B cell (primary cell): ENCODE results near the gene SART3. TPM values are rescaled to one million over a fixed set of nuclear protein-coding genes. Genes with fewer than 3 reads are reported as not detected.

ENCODE experiments used
- ATAC-seq: fragments of 200-7000 bp; cut with Tn5 transposase; one replicate; pipeline ENCODE4 v1.10.0; 2021; ENCODE audit warnings: low read depth, mild to moderate bottlenecking, moderate number of reproducible peaks, moderate library complexity
- CTCF ChIA-PET: fragments of 350-600 bp; sonication (Branson Sonifier 250); formaldehyde crosslinking; loops from one replicate; lab custom pipeline; 2021; ENCODE audit warnings: antibody characterized with exemption, inconsistent platforms; lab: Charles Lee
- POLR2A ChIA-PET: fragments of 350-600 bp; sonication (Branson Sonifier 250); formaldehyde crosslinking; loops from one replicate; lab custom pipeline; 2021; ENCODE audit warnings: antibody characterized with exemption; lab: Charles Lee
- DNase-seq: peaks from one replicate; pipeline ENCODE4 v3.0.0; 2013
- H2AFZ ChIP-seq: 2 replicates; pipeline ENCODE4 v1.6.1; 2012; ENCODE audit warnings: mild to moderate bottlenecking, low read depth, low read length; ENCODE audit not compliant: insufficient read depth, poor library complexity, severe bottlenecking
- H3K27ac ChIP-seq, 2 donors: 1 replicate in 1 of 2; 2 replicates in 1 of 2; pipeline ENCODE4 v1.5.1; 2012 to 2013; ENCODE audit warnings: low read length in 2 of 2, mild to moderate bottlenecking in 2 of 2, moderate library complexity in 1 of 2
- H3K27me3 ChIP-seq, 4 experiments: fragments of 200-600 bp in 1 of 4; sonication (generic) in 1 of 4; replicated peaks in 1 of 4; 1 replicate in 2 of 4; 2 replicates in 2 of 4; pipeline versions ENCODE4 v1.6.1 to v1.7.0; 2013 to 2016; ENCODE audit warnings: low read length in 3 of 4, mild to moderate bottlenecking in 2 of 4, mixed read lengths in 1 of 4, moderate library complexity in 1 of 4; ENCODE audit not compliant: insufficient read depth in 4 of 4, control insufficient read depth in 3 of 4; ENCODE audit errors: control extremely low read depth in 1 of 4
- H3K36me3 ChIP-seq, 2 experiments: replicated peaks in 1 of 2; 1 replicate in 1 of 2; 2 replicates in 1 of 2; pipeline versions ENCODE4 v1.6.1 to v1.7.1; 2013; ENCODE audit warnings: low read length in 1 of 2; ENCODE audit not compliant: insufficient read depth in 2 of 2, control insufficient read depth in 1 of 2; ENCODE audit errors: control extremely low read depth in 1 of 2, extremely low read depth in 1 of 2
- H3K4me1 ChIP-seq, 2 donors: fragments of 200-600 bp in 1 of 2; sonication (generic) in 1 of 2; 1 replicate in 1 of 2; 2 replicates in 1 of 2; pipeline versions ENCODE4 v1.5.1 to v1.6.1; 2013 to 2017; ENCODE audit warnings: low read length in 2 of 2; ENCODE audit not compliant: control insufficient read depth in 2 of 2, insufficient read depth in 2 of 2
- H3K4me2 ChIP-seq: replicated peaks from 2 replicates; pipeline ENCODE3; 2012; ENCODE audit warnings: mild to moderate bottlenecking, low read depth, low read length; ENCODE audit not compliant: poor library complexity, severe bottlenecking
- H3K4me3 ChIP-seq, 5 experiments: fragments of 200-600 bp in 1 of 5; sonication (generic) in 1 of 5; 1 replicate in 3 of 5; 2 replicates in 2 of 5; pipeline versions ENCODE4 v1.5.1 to v1.7.0; 2011 to 2016; ENCODE audit warnings: low read length in 4 of 5, mild to moderate bottlenecking in 4 of 5, low read depth in 2 of 5, control low read depth in 1 of 5, moderate library complexity in 1 of 5; ENCODE audit not compliant: insufficient read depth in 1 of 5; ENCODE audit errors: control extremely low read depth in 1 of 5, extremely low read depth in 1 of 5
- H3K79me2 ChIP-seq: fragments of 200-600 bp; sonication (generic); one replicate; pipeline ENCODE4 v1.6.0; 2016; ENCODE audit warnings: low read length; ENCODE audit not compliant: control insufficient read depth, insufficient read depth
- H3K9ac ChIP-seq: fragments of 200-600 bp; sonication (generic); 2 replicates; pipeline ENCODE4 v1.6.1; 2017; ENCODE audit warnings: mild to moderate bottlenecking, low read length, moderate library complexity
- H3K9me3 ChIP-seq, 3 donors: one replicate each; pipeline versions ENCODE4 v1.6.1 to v1.7.1; 2013; ENCODE audit warnings: low read length in 2 of 3; ENCODE audit not compliant: control insufficient read depth in 2 of 3, insufficient read depth in 1 of 3; ENCODE audit errors: control extremely low read depth in 1 of 3
- H4K20me1 ChIP-seq: 2 replicates; pipeline ENCODE4 v1.6.0; 2012; ENCODE audit warnings: mild to moderate bottlenecking, low read length; ENCODE audit not compliant: insufficient read depth, control insufficient read depth, poor library complexity, severe bottlenecking
- H3K27ac Mint-ChIP-seq: one replicate; pipeline ENCODE4 v1.8.0; 2021; ENCODE audit warnings: mixed read lengths
- H3K27me3 Mint-ChIP-seq: one replicate; pipeline ENCODE4 v1.8.0; 2021; ENCODE audit warnings: mixed read lengths
- H3K4me1 Mint-ChIP-seq: one replicate; pipeline ENCODE4 v1.8.0; 2021; ENCODE audit warnings: mixed read lengths
- H3K4me3 Mint-ChIP-seq: one replicate; pipeline ENCODE4 v1.8.0; 2021; ENCODE audit warnings: mixed read lengths
- H3K9me3 Mint-ChIP-seq: one replicate; pipeline ENCODE4 v1.8.0; 2022; ENCODE audit warnings: mixed read lengths; ENCODE audit not compliant: insufficient read depth
- EZH2 ChIP-seq: IDR thresholded peaks from 2 replicates; pipeline ENCODE4 v1.6.1; 2012; ENCODE audit warnings: borderline replicate concordance, low read depth, mild to moderate bottlenecking, moderate library complexity, low read length; ENCODE audit not compliant: insufficient read depth, poor library complexity, severe bottlenecking
- WGBS: methylation state at CpG from one replicate; pipeline ENCODE4 v1.1.5; 2013; ENCODE audit warnings: missing lambda C conversion rate; ENCODE audit not compliant: insufficient coverage; 5-methylcytosine and 5-hydroxymethylcytosine counted together
- intact Hi-C: fragments of 100-400 bp; cut with micrococcal nuclease; formaldehyde crosslinking; loops from one replicate; pipeline ENCODE4 v1.10.0; 2022
- polyA plus RNA-seq: library from polyadenylated mRNA; depleted of rRNA; stranded (reverse); fragments of >200 nt; gene quantifications from 2 replicates; pipeline ENCODE4 v1.2.3, GENCODE V29; 2012
- total RNA-seq, 2 donors: library from RNA; stranded (reverse); fragments of 120-200 nt in 1 of 2; gene quantifications; 1 replicate in 1 of 2; 2 replicates in 1 of 2; pipeline versions ENCODE4 v1.2.3 to v1.2.4, GENCODE V29; 2013 to 2022
- TF ChIP-seq, protein P1 (sequence below): fragments of 200-600 bp; IDR thresholded peaks from one replicate; pipeline ENCODE4 v1.8.0; 2022; ENCODE audit warnings: antibody characterized with exemption, mild to moderate bottlenecking

SART3 gene
- total and polyA plus RNA-seq, 2 donors (not counting 1 experiment from before 2014, with no cell fraction given), result 24.1 to 131 TPM

DNA sequence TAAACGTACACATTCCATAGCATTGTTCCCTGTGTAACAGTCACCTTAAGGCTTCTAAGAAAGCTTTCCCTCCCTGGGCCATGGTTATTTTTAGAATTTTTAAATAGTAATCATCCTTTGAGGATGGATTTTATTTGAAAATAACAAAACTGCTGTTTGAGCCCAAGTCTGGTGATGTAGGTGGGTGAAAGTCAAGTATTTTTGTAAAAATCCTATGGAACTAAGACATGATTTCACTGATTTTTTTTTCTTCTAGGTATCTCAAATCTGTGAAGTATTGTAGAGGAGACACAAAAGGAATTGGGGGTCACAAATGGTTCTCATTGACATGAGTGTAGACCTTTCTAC, 2.8 kb upstream of the SART3 start:
- Histone ChIP-seq H3K4me3 (peak overlapping the region in 2 of 5 experiments; percentile 84 to 99), H3K4me2 (peak overlapping the region; percentile 94), H4K20me1 (peaks cover 20% of the 10 kb centered on the region), H3K27me3 (no peaks in the 10 kb centered on the region), H3K36me3 (peaks cover 19 to 51% of the 10 kb centered on the region in 2 experiments), H3K9ac (peak overlapping the region; percentile 89), H3K4me1 (peaks cover 60 to 67% of the 10 kb centered on the region in 2 donors), H3K79me2 (peaks cover 46% of the 10 kb centered on the region), H2AFZ (peak overlapping the region; percentile 95), H3K27ac (peak overlapping the region; percentile 86 to 94), H3K9me3 (no peaks in the 10 kb centered on the region)
- H3K4me1 Mint-ChIP-seq, result peaks cover 77% of the 10 kb centered on the region
- no peak for DNase-seq
- ChIA-PET CTCF (interaction anchor here (0.9 to 19.8 kb wide), 17 partner anchors 9 to 387 kb away, joined by 3 to 424 read pairs (median 5); partner anchors contain the start of gene SELPLG), POLR2A (interaction anchor here (0.5 kb wide), 1 partner anchor 68 kb away, joined by 3 read pairs; no protein-coding TSS in a partner anchor)
- ATAC-seq, result no peak
- peak overlapping the region; percentile 100 for H3K27ac Mint-ChIP-seq
- peak overlapping the region; percentile 100 for H3K4me3 Mint-ChIP-seq
- H3K27me3 Mint-ChIP-seq, result no peaks in the 10 kb centered on the region
- TF ChIP-seq EZH2, result no peak
- TF ChIP-seq, protein P1, sequence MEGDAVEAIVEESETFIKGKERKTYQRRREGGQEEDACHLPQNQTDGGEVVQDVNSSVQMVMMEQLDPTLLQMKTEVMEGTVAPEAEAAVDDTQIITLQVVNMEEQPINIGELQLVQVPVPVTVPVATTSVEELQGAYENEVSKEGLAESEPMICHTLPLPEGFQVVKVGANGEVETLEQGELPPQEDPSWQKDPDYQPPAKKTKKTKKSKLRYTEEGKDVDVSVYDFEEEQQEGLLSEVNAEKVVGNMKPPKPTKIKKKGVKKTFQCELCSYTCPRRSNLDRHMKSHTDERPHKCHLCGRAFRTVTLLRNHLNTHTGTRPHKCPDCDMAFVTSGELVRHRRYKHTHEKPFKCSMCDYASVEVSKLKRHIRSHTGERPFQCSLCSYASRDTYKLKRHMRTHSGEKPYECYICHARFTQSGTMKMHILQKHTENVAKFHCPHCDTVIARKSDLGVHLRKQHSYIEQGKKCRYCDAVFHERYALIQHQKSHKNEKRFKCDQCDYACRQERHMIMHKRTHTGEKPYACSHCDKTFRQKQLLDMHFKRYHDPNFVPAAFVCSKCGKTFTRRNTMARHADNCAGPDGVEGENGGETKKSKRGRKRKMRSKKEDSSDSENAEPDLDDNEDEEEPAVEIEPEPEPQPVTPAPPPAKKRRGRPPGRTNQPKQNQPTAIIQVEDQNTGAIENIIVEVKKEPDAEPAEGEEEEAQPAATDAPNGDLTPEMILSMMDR, result peak; percentile 44
- intact Hi-C loops, result loop anchor here (1.0 to 5.0 kb wide), 9 partner anchors 55 to 1149 kb away; partner anchors contain the start of genes ALKBH2, FAM222A, PWP1 and SSH1
- no CpG with 5 or more reads among the region's 1 CpG for WGBS
- H3K9me3 Mint-ChIP-seq, result no peaks in the 10 kb centered on the region

DNA sequence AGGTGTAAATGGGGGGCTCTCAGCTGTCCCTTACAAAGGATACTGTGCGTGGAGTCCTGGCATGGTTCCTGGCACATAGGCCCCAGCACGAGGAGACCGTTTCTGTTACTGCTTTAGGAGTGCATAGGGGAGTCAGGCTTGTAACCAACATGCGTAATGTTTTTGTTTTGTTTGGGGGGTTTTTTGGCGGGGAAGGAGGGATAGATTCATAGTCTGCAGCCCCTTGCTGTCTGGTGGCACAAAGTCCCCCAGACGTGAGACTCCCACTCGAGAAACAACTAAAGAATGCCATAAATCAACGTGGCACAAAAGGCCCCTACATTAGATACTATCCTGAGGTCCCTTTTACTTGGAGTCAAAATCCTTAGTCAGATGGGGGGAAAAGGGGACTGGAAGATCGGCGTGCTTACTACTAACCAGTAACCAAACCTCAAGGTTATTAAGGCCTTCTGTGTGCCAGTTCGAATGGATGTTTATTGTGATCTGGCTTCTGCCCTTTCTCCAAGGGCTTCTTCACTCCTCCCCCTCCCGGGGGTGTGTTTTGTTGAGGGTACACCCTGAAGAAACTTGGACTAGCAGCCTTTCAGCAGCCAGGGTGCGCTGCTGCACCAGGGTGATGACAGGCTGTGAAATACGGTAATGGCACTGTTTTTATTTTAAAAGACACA, 2.3 kb upstream of the SART3 start:
- no peaks in the 10 kb centered on the region for H3K27me3 Mint-ChIP-seq
- no peak for TF ChIP-seq EZH2
- TF ChIP-seq, protein P1, result peak; percentile 92
- POLR2A ChIA-PET, result interaction anchor here (0.5 to 3.2 kb wide), 5 partner anchors 50 to 262 kb away, joined by 3 to 51 read pairs (median 6); partner anchors contain the start of gene SELPLG
- peaks cover 51% of the 10 kb centered on the region for H3K79me2 ChIP-seq
- CTCF ChIA-PET, result interaction anchor here (0.9 to 19.8 kb wide), 23 partner anchors 7 to 491 kb away, joined by 3 to 424 read pairs (median 5); partner anchors contain the start of gene SELPLG
- H3K4me3 ChIP-seq, result peak overlapping the region; percentile 57 to 99 (median 91)
- H3K4me2 ChIP-seq, result peak overlapping the region; percentile 94
- peaks cover 19 to 46% of the 10 kb centered on the region in 2 experiments for H3K36me3 ChIP-seq
- ATAC-seq (peak; percentile 45), DNase-seq (peak; percentile 90)
- no peaks in the 10 kb centered on the region for H3K9me3 Mint-ChIP-seq
- H2AFZ ChIP-seq, result peak overlapping the region; percentile 95
- peaks cover 24% of the 10 kb centered on the region for H4K20me1 ChIP-seq
- H3K4me1 ChIP-seq, result peaks cover 57 to 65% of the 10 kb centered on the region in 2 donors
- H3K4me3 Mint-ChIP-seq, result peak overlapping the region; percentile 100
- peaks cover 74% of the 10 kb centered on the region for H3K4me1 Mint-ChIP-seq
- intact Hi-C loops, result loop anchor here (1.0 to 5.0 kb wide), 9 partner anchors 55 to 1149 kb away; partner anchors contain the start of genes ALKBH2, FAM222A, PWP1 and SSH1
- peak overlapping the region; percentile 89 for H3K9ac ChIP-seq
- peak overlapping the region; percentile 86 to 94 for H3K27ac ChIP-seq
- WGBS, result 0% methylated on average over 4 of the region's 14 CpGs
- peak overlapping the region; percentile 100 for H3K27ac Mint-ChIP-seq
- no peaks in the 10 kb centered on the region for H3K27me3 ChIP-seq
- H3K9me3 ChIP-seq, result no peaks in the 10 kb centered on the region
